GM12872 (cell line): ENCODE results near the gene MTMR2.

Experiments used
- TF ChIP-seq, protein P1 (sequence below): IDR thresholded peaks from 3 replicates; pipeline ENCODE4 v1.5.1; 2011; ENCODE audit warnings: low read depth, mild to moderate bottlenecking, low read length, moderate library complexity; ENCODE audit not compliant: insufficient read depth

The MTMR2 gene

DNA sequence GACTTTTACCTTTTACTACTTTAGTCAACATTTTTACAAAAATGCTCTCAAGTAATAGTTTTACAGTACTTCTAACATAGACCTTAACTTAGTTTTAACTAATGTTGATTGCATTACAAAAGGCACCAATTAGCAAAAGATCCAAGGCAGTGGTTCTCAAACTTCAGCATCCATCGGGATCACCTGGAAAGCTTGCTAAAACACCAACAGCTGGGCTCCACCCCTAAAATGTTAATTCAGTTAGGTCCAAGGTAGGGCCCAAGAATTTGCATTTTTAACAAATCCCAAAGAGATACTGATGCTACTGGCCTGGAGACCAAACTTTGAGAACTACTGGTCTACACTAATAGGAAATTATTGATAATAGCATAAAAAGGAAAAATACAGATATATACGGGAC, 5.9 kb downstream of the MTMR2 start:
- TF ChIP-seq, protein P1, sequence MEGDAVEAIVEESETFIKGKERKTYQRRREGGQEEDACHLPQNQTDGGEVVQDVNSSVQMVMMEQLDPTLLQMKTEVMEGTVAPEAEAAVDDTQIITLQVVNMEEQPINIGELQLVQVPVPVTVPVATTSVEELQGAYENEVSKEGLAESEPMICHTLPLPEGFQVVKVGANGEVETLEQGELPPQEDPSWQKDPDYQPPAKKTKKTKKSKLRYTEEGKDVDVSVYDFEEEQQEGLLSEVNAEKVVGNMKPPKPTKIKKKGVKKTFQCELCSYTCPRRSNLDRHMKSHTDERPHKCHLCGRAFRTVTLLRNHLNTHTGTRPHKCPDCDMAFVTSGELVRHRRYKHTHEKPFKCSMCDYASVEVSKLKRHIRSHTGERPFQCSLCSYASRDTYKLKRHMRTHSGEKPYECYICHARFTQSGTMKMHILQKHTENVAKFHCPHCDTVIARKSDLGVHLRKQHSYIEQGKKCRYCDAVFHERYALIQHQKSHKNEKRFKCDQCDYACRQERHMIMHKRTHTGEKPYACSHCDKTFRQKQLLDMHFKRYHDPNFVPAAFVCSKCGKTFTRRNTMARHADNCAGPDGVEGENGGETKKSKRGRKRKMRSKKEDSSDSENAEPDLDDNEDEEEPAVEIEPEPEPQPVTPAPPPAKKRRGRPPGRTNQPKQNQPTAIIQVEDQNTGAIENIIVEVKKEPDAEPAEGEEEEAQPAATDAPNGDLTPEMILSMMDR, result no peak

DNA sequence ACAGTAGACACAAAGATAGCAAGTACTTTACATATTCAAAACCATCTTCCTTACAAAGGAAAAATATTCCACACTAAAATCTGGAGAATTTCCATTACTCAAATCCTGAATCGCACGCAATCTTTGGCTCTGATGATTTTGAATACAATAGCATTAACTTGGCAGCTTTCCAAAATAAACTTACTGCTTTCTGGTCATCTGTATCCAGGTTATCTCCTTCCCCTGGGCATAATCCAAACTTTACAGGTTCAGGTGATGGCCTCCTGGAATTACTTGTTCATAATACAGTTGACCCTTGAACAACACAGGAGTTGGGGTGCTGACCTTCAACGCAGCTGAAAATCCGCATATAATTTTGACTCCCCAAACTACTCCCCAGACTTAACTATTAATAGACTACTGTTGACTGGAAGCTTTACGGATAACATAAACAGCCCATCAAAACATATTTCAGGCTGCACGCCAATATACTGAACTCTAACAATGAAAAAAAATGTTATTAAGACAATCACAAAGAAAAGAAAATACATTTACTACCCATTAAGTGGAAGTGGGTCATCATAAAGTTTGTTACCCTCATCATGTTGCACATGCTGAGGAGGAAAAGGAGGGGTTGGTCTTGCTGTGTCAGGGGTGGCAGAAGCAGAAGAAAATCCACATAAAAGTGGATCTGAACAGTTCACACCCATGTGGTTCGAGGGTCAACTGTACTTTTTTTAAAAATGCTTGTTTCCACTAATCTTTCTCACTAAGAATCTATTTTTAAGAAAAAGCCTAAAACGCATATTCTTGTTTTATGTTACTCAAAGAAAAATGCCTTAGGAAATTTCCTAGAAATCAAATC, 6.5 kb downstream of the MTMR2 start:
- TF ChIP-seq, protein P1, result no peak

DNA sequence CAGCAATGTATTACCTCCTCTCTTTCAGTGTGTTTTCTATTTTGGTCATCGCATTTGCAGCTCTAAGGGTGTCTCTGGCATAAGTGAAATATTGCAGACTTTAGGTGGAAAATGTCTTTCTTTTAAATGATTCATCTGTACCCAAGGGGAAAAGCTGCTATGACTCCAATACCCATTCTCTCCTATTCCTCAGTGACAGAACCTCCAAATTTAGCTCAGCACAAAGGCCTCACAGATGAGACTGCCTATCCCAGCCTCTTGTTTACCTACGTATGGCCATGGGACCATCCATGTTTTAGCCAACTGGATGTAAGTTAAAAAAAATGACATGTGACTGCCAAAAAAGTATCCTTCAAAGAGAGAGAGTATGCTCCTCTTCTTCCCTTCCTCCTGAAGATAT, 7.9 kb downstream of the MTMR2 start:
- TF ChIP-seq, protein P1, result no peak

DNA sequence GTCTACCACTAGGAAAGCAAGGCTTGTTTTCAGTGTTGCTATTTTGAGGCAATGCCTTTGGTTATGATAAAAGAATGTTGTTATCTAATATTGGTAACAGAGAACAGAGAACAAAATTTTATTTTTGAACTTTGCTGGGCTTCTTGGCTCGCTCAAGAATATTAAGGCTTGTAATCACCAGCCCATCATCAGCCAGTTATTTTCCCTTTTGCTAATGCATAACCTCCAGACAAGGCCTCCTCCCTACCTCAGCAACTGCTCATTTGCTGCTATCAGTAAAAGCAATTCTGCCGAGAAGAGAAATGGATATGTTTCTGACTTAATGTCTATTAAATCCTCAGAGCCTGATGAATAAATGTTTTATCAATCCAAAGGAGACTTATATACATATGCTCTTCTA, 8.9 kb downstream of the MTMR2 start:
- TF ChIP-seq, protein P1, result no peak

DNA sequence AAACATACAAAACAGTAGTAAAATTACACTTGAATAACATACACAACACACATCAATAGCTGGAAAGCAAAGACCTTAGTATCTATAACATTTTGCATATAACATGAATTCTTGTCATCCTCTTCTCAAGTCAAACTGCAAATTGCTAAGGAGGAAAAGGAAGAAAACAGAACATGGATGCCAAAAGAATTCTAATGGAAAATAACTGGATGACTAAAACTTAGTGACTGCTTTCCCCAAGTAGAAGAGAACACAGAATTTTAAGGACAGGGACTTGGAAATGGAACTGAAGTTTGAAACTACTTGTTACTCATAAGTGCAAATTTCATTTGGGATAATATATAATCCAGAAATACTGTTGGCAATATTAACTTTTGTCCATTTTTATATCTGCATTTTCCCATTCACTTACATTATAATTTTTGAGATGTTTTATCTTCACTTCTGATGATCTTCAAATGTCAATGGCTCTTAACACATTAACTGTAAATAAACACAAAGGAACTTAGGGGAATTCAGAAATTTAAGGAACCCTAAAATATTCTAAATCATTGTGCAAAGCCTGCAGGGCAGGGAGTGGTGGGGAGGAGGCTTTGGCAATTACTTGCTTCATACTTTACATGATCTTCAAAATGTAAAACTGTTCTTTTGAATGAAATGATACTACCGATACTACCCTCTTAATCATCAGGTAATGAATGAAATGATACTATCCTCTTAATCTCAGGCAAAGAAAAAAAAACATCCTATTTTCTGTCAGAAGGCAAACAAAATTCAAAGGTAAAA, 9.9 kb downstream of the MTMR2 start:
- TF ChIP-seq, protein P1, result no peak

DNA sequence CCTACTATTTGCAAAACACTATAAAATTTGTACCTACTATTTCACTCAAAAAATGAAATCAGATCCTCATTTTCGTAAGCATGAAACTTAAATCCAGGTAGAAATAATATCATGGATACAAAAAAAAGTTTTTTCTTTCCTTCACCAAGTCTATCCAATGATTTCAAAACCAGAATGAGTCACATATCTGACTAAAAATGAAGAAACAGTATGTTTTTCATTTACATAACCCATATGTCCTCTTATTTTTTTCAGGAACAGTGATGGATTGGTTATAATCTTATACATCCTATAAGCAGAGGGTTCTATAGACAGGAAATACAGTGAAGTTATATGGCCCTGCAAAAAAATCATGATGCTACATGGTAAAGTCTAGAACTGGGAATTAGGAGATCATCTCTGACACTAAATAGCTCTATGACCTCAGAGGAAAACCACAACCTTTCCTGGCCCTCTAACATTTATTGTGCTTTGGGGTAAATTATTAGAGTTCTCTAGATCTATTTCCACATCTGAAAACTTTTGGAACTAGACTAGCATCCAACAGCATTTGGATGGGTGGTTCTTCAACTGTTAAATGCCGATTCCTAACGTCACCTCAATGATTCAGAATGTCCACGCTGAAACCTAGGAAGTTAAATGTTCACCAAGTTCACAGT, 10.9 kb downstream of the MTMR2 start:
- TF ChIP-seq, protein P1, result no peak

DNA sequence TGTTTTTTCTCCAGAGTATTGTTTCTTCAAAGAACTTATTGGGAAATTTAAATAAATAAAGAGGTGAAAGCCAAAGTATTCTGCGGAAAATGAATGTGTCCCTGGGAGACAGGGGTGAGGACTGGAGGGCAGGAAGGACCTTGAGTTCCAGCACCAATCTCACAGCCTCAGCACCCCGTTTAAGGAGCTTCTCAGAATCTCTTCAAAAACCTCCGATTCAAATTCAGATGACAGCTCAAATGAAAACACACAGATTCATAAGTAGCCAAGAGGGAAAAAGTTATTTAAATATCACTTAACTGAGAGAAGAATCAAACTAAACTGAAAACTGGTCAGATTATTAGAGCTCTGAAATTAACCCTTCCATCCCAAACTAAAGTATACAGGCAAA, 12.5 kb downstream of the MTMR2 start:
- TF ChIP-seq, protein P1, result no peak
